ENCODE measurements around the gene TDRD10.

GRCh38 chr1:154557248-154557938 lies 55.4 kb downstream of the TDRD10 start:
- no peak for TF ChIP-seq CTCF (conservative IDR thresholded peaks at IDR 0.05; ENCODE audit: low read depth, low read length)
- no peak for TF ChIP-seq EZH2 (IDR thresholded peaks at IDR 0.05; ENCODE audit: borderline replicate concordance, low read depth, low read length, poor library complexity, severe bottlenecking)

All from A673 (cell line).